Measurements from ENCODE around the gene ZFP69B.

DNA sequence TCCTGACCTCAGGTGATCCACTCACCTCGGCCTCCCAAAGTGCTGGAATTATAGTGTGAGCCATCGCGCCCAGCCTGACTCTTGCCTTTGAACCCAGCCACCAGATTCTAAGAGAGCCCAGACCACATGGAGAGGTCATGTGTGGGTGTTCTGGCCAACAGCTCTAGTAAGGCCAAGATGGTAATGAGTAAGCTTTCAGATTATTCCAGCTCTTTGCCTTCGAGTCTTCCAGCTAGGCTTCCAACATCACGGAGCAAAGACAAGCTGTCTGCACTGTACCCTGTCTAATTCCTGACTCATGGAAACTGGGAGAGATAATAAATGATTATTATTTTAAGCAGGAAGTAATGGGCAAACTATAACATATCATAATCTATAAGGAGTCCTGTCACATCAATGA is 14.8 kb upstream of the ZFP69B start:
- TF ChIP-seq, protein P1, sequence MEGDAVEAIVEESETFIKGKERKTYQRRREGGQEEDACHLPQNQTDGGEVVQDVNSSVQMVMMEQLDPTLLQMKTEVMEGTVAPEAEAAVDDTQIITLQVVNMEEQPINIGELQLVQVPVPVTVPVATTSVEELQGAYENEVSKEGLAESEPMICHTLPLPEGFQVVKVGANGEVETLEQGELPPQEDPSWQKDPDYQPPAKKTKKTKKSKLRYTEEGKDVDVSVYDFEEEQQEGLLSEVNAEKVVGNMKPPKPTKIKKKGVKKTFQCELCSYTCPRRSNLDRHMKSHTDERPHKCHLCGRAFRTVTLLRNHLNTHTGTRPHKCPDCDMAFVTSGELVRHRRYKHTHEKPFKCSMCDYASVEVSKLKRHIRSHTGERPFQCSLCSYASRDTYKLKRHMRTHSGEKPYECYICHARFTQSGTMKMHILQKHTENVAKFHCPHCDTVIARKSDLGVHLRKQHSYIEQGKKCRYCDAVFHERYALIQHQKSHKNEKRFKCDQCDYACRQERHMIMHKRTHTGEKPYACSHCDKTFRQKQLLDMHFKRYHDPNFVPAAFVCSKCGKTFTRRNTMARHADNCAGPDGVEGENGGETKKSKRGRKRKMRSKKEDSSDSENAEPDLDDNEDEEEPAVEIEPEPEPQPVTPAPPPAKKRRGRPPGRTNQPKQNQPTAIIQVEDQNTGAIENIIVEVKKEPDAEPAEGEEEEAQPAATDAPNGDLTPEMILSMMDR (IDR thresholded peaks at IDR 0.05 in 8 of 11, conservative IDR thresholded peaks at IDR 0.05 in 3 of 11), result no peak
- TF ChIP-seq POLR2AphosphoS5 (IDR thresholded peaks at IDR 0.05), result no peak
- no peak for TF ChIP-seq POLR2A (IDR thresholded peaks at IDR 0.05)
